H1 (cell line): Measurements from ENCODE around the gene MYO5B. TPM values are rescaled to one million over a fixed set of nuclear protein-coding genes. Genes with fewer than 3 reads are reported as not detected.

ENCODE experiments used
- CTCF ChIA-PET: fragments of 300-600 bp; sonication (Branson Sonifier 250); formaldehyde crosslinking; loops from one replicate; lab custom pipeline; 2021; ENCODE audit not compliant: partially characterized antibody; lab: Charles Lee
- POLR2A ChIA-PET: fragments of 300-600 bp; sonication (Branson Sonifier 250); formaldehyde crosslinking; loops from one replicate; lab custom pipeline; 2021; ENCODE audit warnings: inconsistent platforms; ENCODE audit not compliant: partially characterized antibody; lab: Charles Lee
- DNase-seq, 2 experiments: peaks; one replicate each; pipeline versions ENCODE4 v3.0.0 to v3.0.0-alpha.2; 2010 to 2022; ENCODE audit warnings: low spot score in 2 of 2, low read depth in 1 of 2, mixed read lengths in 1 of 2
- FAIRE-seq: peaks from 2 replicates; lab custom pipeline; 2011; peaks lifted over from hg19 to GRCh38; lab: Jason Lieb, UNC
- H2AFZ ChIP-seq: 2 replicates; pipeline ENCODE4 v1.8.1; 2012; ENCODE audit warnings: low read length, inconsistent platforms
- H2AK5ac ChIP-seq: 2 replicates; pipeline ENCODE4 v1.6.1; 2013; ENCODE audit warnings: low read depth, low read length
- H2BK120ac ChIP-seq: replicated peaks from 2 replicates; pipeline ENCODE3; 2013; ENCODE audit warnings: low read depth, low read length, inconsistent platforms
- H2BK12ac ChIP-seq: 2 replicates; pipeline ENCODE4 v1.6.1; 2013; ENCODE audit warnings: low read depth, low read length
- H2BK15ac ChIP-seq: 2 replicates; pipeline ENCODE4 v1.6.1; 2013; ENCODE audit warnings: low read length
- H2BK20ac ChIP-seq: 2 replicates; pipeline ENCODE4 v1.6.1; 2013; ENCODE audit warnings: low read length
- H2BK5ac ChIP-seq: 2 replicates; pipeline ENCODE4 v1.6.1; 2013; ENCODE audit warnings: low read depth, low read length
- H3K14ac ChIP-seq: 2 replicates; pipeline ENCODE4 v1.6.1; 2013; ENCODE audit warnings: inconsistent platforms; ENCODE audit not compliant: insufficient read length
- H3K18ac ChIP-seq: 2 replicates; pipeline ENCODE4 v1.6.1; 2013; ENCODE audit warnings: low read length; ENCODE audit errors: extremely low read depth
- H3K23ac ChIP-seq: 2 replicates; pipeline ENCODE4 v1.6.1; 2013; ENCODE audit warnings: inconsistent platforms; ENCODE audit not compliant: insufficient read length
- H3K23me2 ChIP-seq: 2 replicates; pipeline ENCODE4 v1.6.1; 2013; ENCODE audit warnings: low read depth, low read length
- H3K27ac ChIP-seq: 2 replicates; pipeline ENCODE4 v1.6.1; 2011; ENCODE audit warnings: low read depth, low read length, inconsistent platforms
- H3K27me3 ChIP-seq, 4 experiments: replicated peaks in 1 of 4; 1 replicate in 1 of 4; 2 replicates in 3 of 4; pipeline versions ENCODE4 v1.6.1 to v1.8.1; 2011 to 2013; ENCODE audit warnings: low read length in 3 of 4, mild to moderate bottlenecking in 3 of 4, inconsistent platforms in 2 of 4, mixed read lengths in 2 of 4, moderate library complexity in 1 of 4; ENCODE audit not compliant: control insufficient read depth in 3 of 4, insufficient read depth in 3 of 4; ENCODE audit errors: extremely low read depth in 1 of 4
- H3K36me3 ChIP-seq, 4 experiments: 2 replicates each; pipeline versions ENCODE4 v1.6.1 to v1.8.1; 2011 to 2013; ENCODE audit warnings: mild to moderate bottlenecking in 4 of 4, low read length in 3 of 4, moderate library complexity in 2 of 4, control low read depth in 1 of 4, inconsistent platforms in 1 of 4; ENCODE audit not compliant: insufficient read depth in 4 of 4, control insufficient read depth in 2 of 4
- H3K4ac ChIP-seq: replicated peaks from 2 replicates; pipeline ENCODE3; 2013; ENCODE audit warnings: low read length, low read depth, mixed read lengths, inconsistent platforms; ENCODE audit not compliant: insufficient read length
- H3K4me1 ChIP-seq, 4 experiments: replicated peaks in 1 of 4; 1 replicate in 1 of 4; 2 replicates in 3 of 4; pipeline versions ENCODE4 v1.6.1 to v1.8.1; 2011 to 2013; ENCODE audit warnings: low read length in 3 of 4, inconsistent platforms in 2 of 4, mixed read lengths in 1 of 4; ENCODE audit not compliant: insufficient read depth in 4 of 4, control insufficient read depth in 3 of 4
- H3K4me2 ChIP-seq, 2 experiments: 2 replicates each; pipeline versions ENCODE4 v1.6.1 to v1.8.1; 2011 to 2013; ENCODE audit warnings: low read depth in 2 of 2, low read length in 2 of 2, control low read depth in 1 of 2, inconsistent platforms in 1 of 2, mild to moderate bottlenecking in 1 of 2; ENCODE audit not compliant: insufficient read depth in 1 of 2
- H3K4me3 ChIP-seq, 4 experiments: fragments of 200-600, 300-600 bp in 1 of 4; sonication (generic), shearing (Covaris generic), sonication (Bioruptor Twin) in 1 of 4; 2 replicates each; pipeline versions ENCODE4 v1.5.1 to v1.8.1; 2011 to 2016; ENCODE audit warnings: low read length in 4 of 4, low read depth in 3 of 4, control low read depth in 2 of 4, inconsistent platforms in 2 of 4, mild to moderate bottlenecking in 2 of 4, mixed read lengths in 1 of 4, moderate library complexity in 1 of 4; ENCODE audit not compliant: insufficient read depth in 2 of 4; ENCODE audit errors: extremely low read depth in 1 of 4
- H3K56ac ChIP-seq: replicated peaks from 2 replicates; pipeline ENCODE3; 2013; ENCODE audit warnings: low read depth, mild to moderate bottlenecking, mixed read lengths, low read length, inconsistent platforms; ENCODE audit not compliant: insufficient read length
- H3K79me1 ChIP-seq: 2 replicates; pipeline ENCODE4 v1.6.1; 2013; ENCODE audit warnings: low read depth, low read length, control low read depth
- H3K79me2 ChIP-seq, 2 experiments: 2 replicates each; pipeline versions ENCODE4 v1.6.1 to v1.8.1; 2012 to 2013; ENCODE audit warnings: low read length in 2 of 2, mild to moderate bottlenecking in 2 of 2, inconsistent platforms in 1 of 2; ENCODE audit not compliant: insufficient read depth in 2 of 2, control insufficient read depth in 1 of 2
- H3K9ac ChIP-seq, 4 experiments: replicated peaks in 1 of 4; 1 replicate in 1 of 4; 2 replicates in 3 of 4; pipeline versions ENCODE4 v1.6.1 to v1.8.1; 2011 to 2013; ENCODE audit warnings: low read depth in 3 of 4, low read length in 3 of 4, control low read depth in 2 of 4, mild to moderate bottlenecking in 2 of 4, moderate library complexity in 2 of 4, inconsistent platforms in 1 of 4; ENCODE audit errors: extremely low read depth in 1 of 4
- H3K9me3 ChIP-seq, 2 experiments: 2 replicates each; pipeline versions ENCODE4 v1.6.1 to v1.8.1; 2012 to 2013; ENCODE audit warnings: mild to moderate bottlenecking in 2 of 2, moderate library complexity in 2 of 2, control low read depth in 1 of 2, inconsistent platforms in 1 of 2, low read depth in 1 of 2, low read length in 1 of 2, mixed read lengths in 1 of 2; ENCODE audit not compliant: insufficient read depth in 2 of 2
- H4K20me1 ChIP-seq, 2 experiments: replicated peaks in 1 of 2; 2 replicates each; pipeline versions ENCODE3 to v1.8.1; 2011 to 2013; ENCODE audit warnings: inconsistent platforms in 2 of 2, low read length in 2 of 2, mild to moderate bottlenecking in 1 of 2; ENCODE audit not compliant: insufficient read depth in 2 of 2, control insufficient read depth in 1 of 2
- H4K5ac ChIP-seq: 2 replicates; pipeline ENCODE4 v1.6.1; 2013; ENCODE audit warnings: low read length, low read depth, mixed read lengths, inconsistent platforms; ENCODE audit not compliant: insufficient read length
- H4K8ac ChIP-seq: 2 replicates; pipeline ENCODE4 v1.8.0; 2013; ENCODE audit warnings: mild to moderate bottlenecking, moderate library complexity, low read length, inconsistent platforms; ENCODE audit not compliant: insufficient read depth; ENCODE audit errors: extremely low read depth
- H4K91ac ChIP-seq: replicated peaks from 2 replicates; pipeline ENCODE3; 2013; ENCODE audit warnings: low read length, mixed read lengths, inconsistent platforms; ENCODE audit not compliant: insufficient read length
- GABPA ChIP-seq: IDR thresholded peaks from 2 replicates; pipeline ENCODE4 v1.6.1; 2011; ENCODE audit warnings: mild to moderate bottlenecking, low read length, moderate library complexity, borderline replicate concordance; ENCODE audit not compliant: insufficient read depth
- GTF2F1 ChIP-seq: IDR thresholded peaks from 2 replicates; pipeline ENCODE4 v1.6.1; 2012; ENCODE audit warnings: low read depth, low read length, improper control_type of control experiment, borderline replicate concordance
- RNF2 ChIP-seq: fragments of 200-900, 300-1000 bp; sonication (generic); IDR thresholded peaks from 2 replicates; pipeline ENCODE4 v1.7.1; 2016; ENCODE audit warnings: borderline replicate concordance, low read depth, mild to moderate bottlenecking, antibody characterized with exemption, low read length; ENCODE audit not compliant: poor library complexity, severe bottlenecking; ENCODE audit errors: missing control alignments
- SIX5 ChIP-seq: IDR thresholded peaks from 2 replicates; pipeline ENCODE4 v1.6.1; 2011; ENCODE audit warnings: mild to moderate bottlenecking, low read depth, low read length
- USF2 ChIP-seq: IDR thresholded peaks from 2 replicates; pipeline ENCODE4 v1.6.1; 2011; ENCODE audit warnings: low read length, improper control_type of control experiment
- WGBS, 2 experiments: shearing (Covaris generic) in 1 of 2; methylation state at CpG; one replicate each; pipeline versions ENCODE4 v1.1.6 to v1.1.7; 2013 to 2015; ENCODE audit warnings: low lambda C conversion rate in 2 of 2, mixed read lengths in 2 of 2, inconsistent platforms in 1 of 2, low coverage in 1 of 2, missing lambda C conversion rate in 1 of 2; ENCODE audit not compliant: insufficient replicate concordance in 2 of 2, insufficient coverage in 1 of 2, insufficient read length in 1 of 2; ENCODE audit errors: extremely low coverage in 1 of 2, missing lambda C conversion rate in 1 of 2; 5-methylcytosine and 5-hydroxymethylcytosine counted together
- polyA plus RNA-seq, 7 experiments: library from polyadenylated mRNA; depleted of rRNA in 3 of 7; stranded (reverse) in 5 of 7; unstranded in 2 of 7; fragments of >200 nt in 5 of 7; fragments of 200-250 nt in 2 of 7; gene quantifications; 1 replicate in 5 of 7; 2 replicates in 1 of 7; 4 replicates in 1 of 7; pipeline versions ENCODE4 v1.2.1 to v1.2.3, GENCODE V29; 2011 to 2013; ENCODE audit warnings: missing spikeins in 2 of 7, mixed read lengths in 2 of 7
- total RNA-seq: library from RNA; stranded (reverse); fragmentation: NEBNext Ultra II Directional; extraction: Animal tissue kit (Norgen Biotek cat#: 25700); gene quantifications from 2 replicates; pipeline ENCODE4 v1.2.1, GENCODE V29; 2021

MYO5B gene
- total and polyA plus RNA-seq, 2 of the 8 experiments (the other 6 are each of a cell fraction or from before 2014, with no cell fraction given): 6.4 to 7.7 TPM

- Histone ChIP-seq H2BK15ac (no peak overlapping the region), H3K27ac (no peak overlapping the region), H2BK20ac (no peak overlapping the region), H3K14ac (no peak overlapping the region), H3K4me1 (peaks cover 0 to 5% (median 0%) of the 10 kb centered on the region in 4 experiments; a peak in 1 of 7 replicates), H3K27me3 (no peaks in the 10 kb centered on the region), H3K18ac (no peak overlapping the region), H4K8ac (no peak overlapping the region), H2AK5ac (no peak overlapping the region), H3K23ac (no peak overlapping the region), H3K56ac (no peak overlapping the region), H3K4ac (no peak overlapping the region), H3K9me3 (no peaks in the 10 kb centered on the region), H3K79me1 (no peaks in the 10 kb centered on the region), H3K4me3 (no peak overlapping the region), H2BK120ac (no peak overlapping the region), H3K9ac (no peak overlapping the region), H3K23me2 (no peaks in the 10 kb centered on the region), H4K91ac (no peak overlapping the region), H2AFZ (no peak overlapping the region), H3K79me2 (no peaks in the 10 kb centered on the region), H2BK5ac (no peak overlapping the region), H3K36me3 (no peaks in the 10 kb centered on the region), H2BK12ac (no peak overlapping the region), H4K20me1 (no peaks in the 10 kb centered on the region), H3K4me2 (no peak overlapping the region), H4K5ac (no peak overlapping the region)
- TF ChIP-seq USF2: no peak
- TF ChIP-seq RNF2: no peak
- TF ChIP-seq SIX5: no peak
- TF ChIP-seq GTF2F1: no peak
- no peak for TF ChIP-seq GABPA
- 81% methylated on average over 2 of the region's 2 CpGs; no CpG with 5 or more reads in 1 of the 2 experiments for WGBS, 2 experiments
- ChIA-PET POLR2A (no interaction called here), CTCF (interaction anchor here (1.0 to 1.8 kb wide), 4 partner anchors 8 to 24 kb away, joined by 3 to 5 read pairs (median 4); partner anchors contain the start of gene MYO5B)
- FAIRE-seq (no peak), DNase-seq (no peak)
These were observed 15.5 kb downstream of the MYO5B start for GRCh38 chr18:50179465-50179864.
